GM12892 (cell line): ENCODE results near the gene TRAF3.
"Not testable (repeated sequence)": the region's sequence is repeated elsewhere in the genome, so short reads cannot be mapped to it uniquely, and the experiment has no call there.

Experiments used
- DNase-seq: peaks from one replicate; pipeline ENCODE4 v3.0.0; 2011; ENCODE audit not compliant: insufficient read length
- FAIRE-seq: peaks from 2 replicates; lab custom pipeline; 2011; peaks lifted over from hg19 to GRCh38; lab: Jason Lieb, UNC
- POLR2A ChIP-seq: IDR thresholded peaks from 2 replicates; pipeline ENCODE4 v1.6.1; 2011; ENCODE audit warnings: low read depth, low read length, control low read depth
- POLR2AphosphoS5 ChIP-seq: IDR thresholded peaks from 2 replicates; pipeline ENCODE4 v1.6.1; 2011; ENCODE audit warnings: low read depth, low read length, control low read depth
- TAF1 ChIP-seq: IDR thresholded peaks from 2 replicates; pipeline ENCODE4 v1.6.1; 2011; ENCODE audit warnings: low read depth, mild to moderate bottlenecking, control low read depth, low read length, borderline replicate concordance

TRAF3 gene

GRCh38 chr14:102867826-102868580, 90.8 kb downstream of the TRAF3 start:
- TF ChIP-seq TAF1 (no peak), POLR2A (no peak), POLR2AphosphoS5 (no peak)
- DNase-seq (no peak), FAIRE-seq (no peak)

DNA sequence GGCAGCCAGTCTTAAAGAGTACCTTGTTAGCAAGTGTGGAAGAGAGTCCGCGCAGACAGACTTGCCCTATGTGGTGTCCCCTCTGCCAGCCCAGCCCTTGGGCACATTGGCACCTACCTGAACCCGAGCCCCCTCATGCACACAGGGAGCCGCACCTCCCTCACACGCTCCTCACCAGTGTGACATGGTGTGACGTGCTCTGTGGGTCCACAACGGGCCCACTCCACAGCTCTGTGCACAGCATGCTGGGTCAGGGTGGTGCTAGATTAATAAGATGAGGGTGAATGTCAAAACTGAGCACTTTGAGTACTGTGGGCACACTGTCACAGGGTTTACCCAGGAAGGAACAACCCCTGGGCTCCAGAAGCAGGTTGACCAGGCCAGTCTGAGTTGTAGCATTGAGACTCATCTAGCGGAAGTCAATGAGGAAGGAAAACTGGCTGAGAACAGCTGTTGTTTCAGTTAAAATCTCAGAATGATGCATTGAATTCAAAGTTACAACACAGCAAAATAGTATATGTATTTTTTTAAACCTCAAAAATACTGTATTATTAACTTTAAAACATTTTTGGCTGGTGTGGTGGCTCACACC, 91.8 kb downstream of the TRAF3 start:
- DNase-seq (no peak), FAIRE-seq (no peak)
- TF ChIP-seq TAF1: no peak

DNA sequence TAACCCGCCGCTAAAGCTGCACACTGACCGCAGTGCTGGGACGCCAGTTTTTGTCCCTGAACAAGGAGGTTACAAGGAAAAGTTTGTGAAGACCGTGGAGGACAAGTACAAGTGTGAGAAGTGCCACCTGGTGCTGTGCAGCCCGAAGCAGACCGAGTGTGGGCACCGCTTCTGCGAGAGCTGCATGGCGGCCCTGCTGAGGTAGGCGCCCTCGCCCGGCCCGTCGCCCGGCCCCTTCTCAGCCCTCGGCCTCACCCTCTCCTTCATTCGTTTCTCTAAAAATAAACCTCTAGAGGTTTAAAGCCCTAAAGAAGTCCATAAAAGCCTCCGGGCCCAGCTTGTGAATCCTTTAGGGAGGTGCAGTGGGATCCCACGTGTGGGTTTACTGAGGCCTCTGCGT, 93.0 kb downstream of the TRAF3 start:
- TF ChIP-seq TAF1 (no peak), POLR2AphosphoS5 (no peak), POLR2A (no peak)
- DNase-seq: no peak
- FAIRE-seq: no peak

GRCh38 chr14:102870994-102871831, 94.0 kb downstream of the TRAF3 start:
- FAIRE-seq (no peak), DNase-seq (no peak)
- no peak for TF ChIP-seq TAF1
- no peak for TF ChIP-seq POLR2AphosphoS5
- TF ChIP-seq POLR2A: no peak

- FAIRE-seq (no peak), DNase-seq (no peak)
- TF ChIP-seq POLR2AphosphoS5 (no peak), POLR2A (no peak), TAF1 (no peak)
Observed at GRCh38 chr14:102872020-102872419, 94.8 kb downstream of the TRAF3 start.

DNA sequence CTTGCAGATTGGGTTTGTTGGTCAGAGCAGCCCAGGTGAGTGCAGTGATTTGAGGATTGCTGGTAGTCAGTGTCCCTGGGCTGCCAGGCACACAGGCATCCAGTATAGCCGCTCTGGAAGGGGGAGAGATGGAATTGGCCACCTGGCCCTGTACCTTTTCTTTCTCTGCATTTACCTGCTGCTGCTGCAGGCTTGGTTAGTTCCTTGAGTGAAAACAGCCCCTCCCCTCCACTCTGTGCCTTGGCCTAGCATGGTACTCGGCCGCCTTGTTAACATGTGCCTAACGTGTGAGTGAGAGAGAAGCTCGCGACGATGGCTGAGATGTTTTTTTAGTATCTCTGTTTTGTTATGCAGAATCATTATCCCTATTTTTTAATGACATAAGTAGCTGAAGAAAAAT, 95.9 kb downstream of the TRAF3 start:
- TF ChIP-seq POLR2AphosphoS5 (no peak), POLR2A (no peak), TAF1 (no peak)
- no peak for DNase-seq
- no peak for FAIRE-seq

GRCh38 chr14:102873546-102874061, 96.4 kb downstream of the TRAF3 start:
- no peak for TF ChIP-seq POLR2AphosphoS5
- no peak for TF ChIP-seq POLR2A
- TF ChIP-seq TAF1: no peak
- DNase-seq: no peak
- FAIRE-seq: no peak

DNA sequence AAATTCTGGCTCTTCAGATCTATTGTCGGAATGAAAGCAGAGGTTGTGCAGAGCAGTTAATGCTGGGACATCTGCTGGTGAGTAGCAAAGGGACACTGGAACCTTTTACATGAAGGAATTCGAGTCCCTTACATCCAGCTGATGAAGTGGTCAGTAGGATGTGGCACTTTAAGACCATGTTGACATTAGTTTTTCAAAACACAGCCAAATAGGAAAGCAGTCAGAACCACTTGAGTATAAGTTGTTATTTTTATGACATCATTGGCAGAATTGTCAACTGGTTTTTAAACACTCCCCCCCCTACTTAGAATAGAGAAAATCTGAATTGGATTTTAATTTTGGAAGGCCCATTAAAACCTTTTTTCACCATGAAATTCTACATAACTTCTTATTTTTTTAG, 98.4 kb downstream of the TRAF3 start:
- FAIRE-seq: no peak
- no peak for DNase-seq
- TF ChIP-seq TAF1 (no peak), POLR2AphosphoS5 (no peak), POLR2A (no peak)

DNA sequence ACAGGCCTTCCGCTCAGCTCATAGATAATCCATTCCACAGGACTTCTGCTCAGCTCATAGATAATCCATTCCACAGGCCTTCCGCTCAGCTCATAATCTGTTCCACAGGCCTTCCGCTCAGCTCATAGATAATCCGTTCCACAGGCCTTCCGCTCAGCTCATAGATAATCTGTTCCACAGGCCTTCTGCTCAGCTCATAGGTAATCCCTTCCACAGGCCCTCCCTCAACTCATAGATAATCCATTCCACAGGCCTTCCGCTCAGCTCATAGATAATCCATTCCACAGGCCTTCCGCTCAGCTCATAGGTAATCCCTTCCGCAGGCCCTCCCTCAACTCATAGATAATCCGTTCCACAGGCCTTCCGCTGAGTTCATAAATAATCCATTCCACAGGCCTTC, 100.3 kb downstream of the TRAF3 start:
- not testable (repeated sequence) for FAIRE-seq, DNase-seq

DNA sequence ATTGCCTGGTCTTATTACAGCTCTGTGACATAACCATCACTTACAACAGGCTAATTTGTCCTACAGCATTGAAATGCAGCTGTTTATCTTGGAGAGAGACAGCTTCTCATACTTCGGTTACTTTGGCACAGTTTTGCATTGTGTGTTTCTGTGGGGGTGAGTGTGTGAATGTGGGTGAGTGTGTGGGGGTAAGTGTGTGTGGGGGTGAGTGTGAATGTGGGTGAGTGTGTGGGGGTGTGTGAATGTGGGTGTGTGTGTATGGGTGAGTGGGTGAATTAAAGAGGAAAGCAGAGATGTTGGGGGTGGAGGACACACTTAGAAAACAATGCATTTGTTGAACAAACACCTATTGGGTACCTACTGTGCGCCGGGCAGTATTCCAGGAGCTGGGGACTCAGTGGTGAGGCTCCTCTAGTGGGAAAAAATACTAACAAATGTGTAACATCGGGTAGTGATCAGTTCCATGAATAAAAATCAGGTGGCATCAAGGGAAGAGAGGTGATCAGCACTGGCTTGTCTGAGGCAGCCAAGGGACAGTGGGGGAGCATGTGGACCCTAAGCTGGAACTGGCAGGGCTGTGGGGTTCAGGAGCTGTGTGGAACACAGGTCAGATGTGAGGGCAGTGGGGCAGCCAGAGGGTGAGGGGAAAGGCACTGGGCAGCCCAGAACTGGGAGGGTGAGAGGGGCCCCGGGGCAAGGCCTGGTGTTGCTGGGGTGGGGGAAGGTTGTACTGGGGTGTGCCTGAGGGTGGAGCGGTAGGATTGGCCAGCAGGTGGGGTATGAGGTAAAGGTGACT, 101.1 kb downstream of the TRAF3 start:
- DNase-seq (no peak), FAIRE-seq (no peak)
- TF ChIP-seq TAF1 (no peak), POLR2AphosphoS5 (0 out of 2 replicates have a peak, but pooled peaks have one; percentile 21), POLR2A (0 out of 2 replicates have a peak, but pooled peaks have one; percentile 26)

DNA sequence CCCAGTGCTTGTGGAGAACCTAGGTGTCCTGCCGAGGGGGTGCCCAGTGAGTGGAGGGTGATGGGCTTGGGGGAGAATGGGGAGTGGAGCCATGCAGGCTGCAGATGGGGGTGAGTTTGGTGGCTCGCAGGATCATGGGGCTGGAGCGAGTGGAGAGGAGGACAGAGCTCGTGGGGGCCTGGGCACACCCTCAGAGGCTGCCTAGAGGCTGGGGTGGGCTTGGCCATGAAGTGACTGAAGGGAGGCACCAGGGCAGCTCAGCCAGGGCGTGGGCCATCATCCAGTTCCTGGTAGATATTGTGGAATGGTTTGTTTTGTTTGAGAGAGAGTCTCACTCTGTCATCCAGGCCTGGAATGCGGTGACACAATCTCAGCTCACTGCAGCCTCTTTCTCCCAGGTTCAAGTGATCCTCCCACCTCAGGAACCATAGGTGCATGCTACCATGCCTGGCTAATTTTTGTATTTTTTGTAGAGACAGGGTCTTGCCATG, 101.8 kb downstream of the TRAF3 start:
- FAIRE-seq: no peak
- TF ChIP-seq POLR2AphosphoS5: no peak
- no peak for TF ChIP-seq POLR2A
- no peak for TF ChIP-seq TAF1
- no peak for DNase-seq
